ENCODE data around the gene DGKE.

DNA sequence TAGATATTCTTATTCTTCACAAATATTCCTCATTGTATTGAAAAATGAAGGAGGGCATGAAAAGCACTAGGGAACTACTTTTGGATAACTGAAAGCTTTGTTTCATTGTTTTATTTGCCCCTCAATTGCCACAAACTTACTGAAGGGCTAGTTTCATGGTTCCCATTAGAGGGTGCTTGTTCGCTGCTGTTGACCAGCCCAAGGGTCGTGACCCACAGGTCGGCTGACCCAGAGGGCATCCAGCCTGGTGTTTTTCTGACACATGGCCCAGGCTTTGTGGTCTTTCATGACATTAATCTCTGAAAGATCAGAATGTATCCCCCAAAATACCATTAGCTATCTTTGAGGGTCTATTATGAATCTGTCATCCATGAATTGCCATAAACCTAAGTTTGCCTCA is 30.0 kb downstream of the DGKE start:
- TF ChIP-seq, protein P1, sequence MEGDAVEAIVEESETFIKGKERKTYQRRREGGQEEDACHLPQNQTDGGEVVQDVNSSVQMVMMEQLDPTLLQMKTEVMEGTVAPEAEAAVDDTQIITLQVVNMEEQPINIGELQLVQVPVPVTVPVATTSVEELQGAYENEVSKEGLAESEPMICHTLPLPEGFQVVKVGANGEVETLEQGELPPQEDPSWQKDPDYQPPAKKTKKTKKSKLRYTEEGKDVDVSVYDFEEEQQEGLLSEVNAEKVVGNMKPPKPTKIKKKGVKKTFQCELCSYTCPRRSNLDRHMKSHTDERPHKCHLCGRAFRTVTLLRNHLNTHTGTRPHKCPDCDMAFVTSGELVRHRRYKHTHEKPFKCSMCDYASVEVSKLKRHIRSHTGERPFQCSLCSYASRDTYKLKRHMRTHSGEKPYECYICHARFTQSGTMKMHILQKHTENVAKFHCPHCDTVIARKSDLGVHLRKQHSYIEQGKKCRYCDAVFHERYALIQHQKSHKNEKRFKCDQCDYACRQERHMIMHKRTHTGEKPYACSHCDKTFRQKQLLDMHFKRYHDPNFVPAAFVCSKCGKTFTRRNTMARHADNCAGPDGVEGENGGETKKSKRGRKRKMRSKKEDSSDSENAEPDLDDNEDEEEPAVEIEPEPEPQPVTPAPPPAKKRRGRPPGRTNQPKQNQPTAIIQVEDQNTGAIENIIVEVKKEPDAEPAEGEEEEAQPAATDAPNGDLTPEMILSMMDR (IDR thresholded peaks at IDR 0.05; ENCODE audit: insufficient read depth, low read length, poor library complexity, severe bottlenecking), result no peak
- TF ChIP-seq EZH2phosphoT487 (conservative IDR thresholded peaks at IDR 0.05; ENCODE audit: low read length), result no peak
